ENCODE measurements around the gene RAB6A. TPM values are rescaled to one million over a fixed set of nuclear protein-coding genes. Genes with fewer than 3 reads are reported as not detected.

RAB6A gene
- total RNA-seq, 1 donor from 2014 or later = 158 TPM

GRCh38 chr11:73645121-73645969, 115.5 kb downstream of the RAB6A start:
- no peak for TF ChIP-seq CTCF (conservative IDR thresholded peaks at IDR 0.05; ENCODE audit: low read depth, low read length)
- no peak for DNase-seq (ENCODE audit: low read depth)
- H3K4me3 ChIP-seq (ENCODE audit: low read depth, low read length) = no peak overlapping the region

GRCh38 chr11:73641668-73642067, 119.2 kb downstream of the RAB6A start:
- TF ChIP-seq CTCF (conservative IDR thresholded peaks at IDR 0.05; ENCODE audit: low read depth, low read length) = no peak
- no peak overlapping the region for H3K4me3 ChIP-seq (ENCODE audit: low read depth, low read length)
- no peak for DNase-seq (ENCODE audit: low read depth)

GRCh38 chr11:73640592-73640991, 120.3 kb downstream of the RAB6A start:
- TF ChIP-seq CTCF (conservative IDR thresholded peaks at IDR 0.05; ENCODE audit: low read depth, low read length) = no peak
- H3K4me3 ChIP-seq (ENCODE audit: low read depth, low read length) = no peak overlapping the region
- DNase-seq (ENCODE audit: low read depth) = no peak

GRCh38 chr11:73637012-73637411, 123.9 kb downstream of the RAB6A start:
- TF ChIP-seq CTCF (conservative IDR thresholded peaks at IDR 0.05; ENCODE audit: low read depth, low read length) = no peak
- H3K4me3 ChIP-seq (ENCODE audit: low read depth, low read length) = no peak overlapping the region
- DNase-seq (ENCODE audit: low read depth) = no peak

GRCh38 chr11:73636249-73636648, 124.6 kb downstream of the RAB6A start:
- no peak for TF ChIP-seq CTCF (conservative IDR thresholded peaks at IDR 0.05; ENCODE audit: low read depth, low read length)
- no peak overlapping the region for H3K4me3 ChIP-seq (ENCODE audit: low read depth, low read length)
- DNase-seq (ENCODE audit: low read depth) = no peak

- no peak overlapping the region for H3K4me3 ChIP-seq (ENCODE audit: low read depth, low read length)
- TF ChIP-seq CTCF (conservative IDR thresholded peaks at IDR 0.05; ENCODE audit: low read depth, low read length) = no peak
Observed at GRCh38 chr11:73635721-73636120, 125.2 kb downstream of the RAB6A start.

GRCh38 chr11:73633999-73634398, 126.9 kb downstream of the RAB6A start:
- no peak for DNase-seq (ENCODE audit: low read depth)
- no peak for TF ChIP-seq CTCF (conservative IDR thresholded peaks at IDR 0.05; ENCODE audit: low read depth, low read length)
- H3K4me3 ChIP-seq (ENCODE audit: low read depth, low read length) = no peak overlapping the region

More at GRCh38 chr11:73635721-73636120, 125.2 kb downstream of the RAB6A start:
- DNase-seq (ENCODE audit: low read depth) = no peak

Measured in epithelial cell of proximal tubule (primary cell).